ENCODE data around the gene MRPL14. TPM values are rescaled to one million over a fixed set of nuclear protein-coding genes. Genes with fewer than 3 reads are reported as not detected.

The MRPL14 gene
- total RNA-seq, 2 experiments from 2014 or later: 51.3 to 87.2 TPM

GRCh38 chr6:44088827-44089590, 38.2 kb downstream of the MRPL14 start:
- H3K9me2 ChIP-seq (ENCODE audit: insufficient read depth, low read length): no peaks in the 10 kb centered on the region
- intact Hi-C loops (cut with micrococcal nuclease; ENCODE audit: unreplicated experiment): no loop called here

GRCh38 chr6:44087623-44088022, 39.6 kb downstream of the MRPL14 start:
- no peaks in the 10 kb centered on the region for H3K9me2 ChIP-seq (ENCODE audit: insufficient read depth, low read length)
- POLR2A ChIA-PET: no interaction called here
- H3K4me3 ChIP-seq (ENCODE audit: low read depth, low read length, poor library complexity, severe bottlenecking): no peak overlapping the region
- H2AFZ ChIP-seq (ENCODE audit: low read length): no peak overlapping the region
- no peak for DNase-seq (ENCODE audit: low spot score)
- no peaks in the 10 kb centered on the region for H3K36me3 ChIP-seq (ENCODE audit: insufficient read depth, low read length)
- H3K27ac ChIP-seq (ENCODE audit: low read depth, low read length, poor library complexity, severe bottlenecking): no peak overlapping the region
- BruUV-seq (replicated peaks): no TSS peak
- TF ChIP-seq CTCF (conservative IDR thresholded peaks at IDR 0.05; ENCODE audit: low read length) (no peak), EZH2phosphoT487 (IDR thresholded peaks at IDR 0.05; ENCODE audit: borderline replicate concordance, low read depth, low read length) (no peak)
- H3K9me3 ChIP-seq (ENCODE audit: low read length): no peaks in the 10 kb centered on the region
- CTCF ChIA-PET (ENCODE audit: unreplicated experiment): no interaction called here
- H3K79me2 ChIP-seq (ENCODE audit: insufficient read depth, low read depth, low read length): no peaks in the 10 kb centered on the region
- no peaks in the 10 kb centered on the region for H4K20me1 ChIP-seq (ENCODE audit: insufficient read depth, low read length)
- H3K4me2 ChIP-seq (ENCODE audit: low read length): no peak overlapping the region
- H3K4me1 ChIP-seq (ENCODE audit: insufficient read depth, low read length, poor library complexity, severe bottlenecking): no peaks in the 10 kb centered on the region
- intact Hi-C loops (cut with micrococcal nuclease; ENCODE audit: unreplicated experiment): no loop called here

More at GRCh38 chr6:44088827-44089590, 38.2 kb downstream of the MRPL14 start:
- Histone ChIP-seq H3K36me3 (ENCODE audit: insufficient read depth, low read length) (no peaks in the 10 kb centered on the region), H3K4me3 (ENCODE audit: low read depth, low read length, poor library complexity, severe bottlenecking) (no peak overlapping the region), H3K4me2 (ENCODE audit: low read length) (no peak overlapping the region), H2AFZ (ENCODE audit: low read length) (no peak overlapping the region), H3K27ac (ENCODE audit: low read depth, low read length, poor library complexity, severe bottlenecking) (no peak overlapping the region), H3K4me1 (ENCODE audit: insufficient read depth, low read length, poor library complexity, severe bottlenecking) (no peaks in the 10 kb centered on the region), H3K9me3 (ENCODE audit: low read length) (no peaks in the 10 kb centered on the region), H3K79me2 (ENCODE audit: insufficient read depth, low read depth, low read length) (no peaks in the 10 kb centered on the region), H4K20me1 (ENCODE audit: insufficient read depth, low read length) (no peaks in the 10 kb centered on the region)
- ChIA-PET POLR2A (no interaction called here), CTCF (ENCODE audit: unreplicated experiment) (no interaction called here)
- BruUV-seq (replicated peaks): no TSS peak
- DNase-seq (ENCODE audit: low spot score): no peak
- TF ChIP-seq EZH2phosphoT487 (IDR thresholded peaks at IDR 0.05; ENCODE audit: borderline replicate concordance, low read depth, low read length): no peak
- no peak for TF ChIP-seq CTCF (conservative IDR thresholded peaks at IDR 0.05; ENCODE audit: low read length)

- H2AFZ ChIP-seq (ENCODE audit: low read length): no peak overlapping the region
- no peak for TF ChIP-seq EZH2phosphoT487 (IDR thresholded peaks at IDR 0.05; ENCODE audit: borderline replicate concordance, low read depth, low read length)
- TF ChIP-seq CTCF (conservative IDR thresholded peaks at IDR 0.05; ENCODE audit: low read length): no peak
- no peak for DNase-seq (ENCODE audit: low spot score)
- no peaks in the 10 kb centered on the region for H3K9me3 ChIP-seq (ENCODE audit: low read length)
- H3K4me3 ChIP-seq (ENCODE audit: low read depth, low read length, poor library complexity, severe bottlenecking): no peak overlapping the region
- no peaks in the 10 kb centered on the region for H3K79me2 ChIP-seq (ENCODE audit: insufficient read depth, low read depth, low read length)
- no peaks in the 10 kb centered on the region for H3K4me1 ChIP-seq (ENCODE audit: insufficient read depth, low read length, poor library complexity, severe bottlenecking)
- no peaks in the 10 kb centered on the region for H4K20me1 ChIP-seq (ENCODE audit: insufficient read depth, low read length)
- no TSS peak for BruUV-seq (replicated peaks)
- no peaks in the 10 kb centered on the region for H3K9me2 ChIP-seq (ENCODE audit: insufficient read depth, low read length)
- no peak overlapping the region for H3K4me2 ChIP-seq (ENCODE audit: low read length)
- ChIA-PET CTCF (ENCODE audit: unreplicated experiment) (no interaction called here), POLR2A (no interaction called here)
- intact Hi-C loops (cut with micrococcal nuclease; ENCODE audit: unreplicated experiment): no loop called here
- H3K36me3 ChIP-seq (ENCODE audit: insufficient read depth, low read length): no peaks in the 10 kb centered on the region
- H3K27ac ChIP-seq (ENCODE audit: low read depth, low read length, poor library complexity, severe bottlenecking): no peak overlapping the region
Observed at GRCh38 chr6:44086931-44087574, 40.2 kb downstream of the MRPL14 start.

All from OCI-LY7 (cell line).